ENCODE measurements around the gene SLC4A3.

Gene SLC4A3

GRCh38 chr2:219612577-219613286, 14.7 kb upstream of the SLC4A3 start:
- no peak for DNase-seq

- DNase-seq = no peak
Measured at GRCh38 chr2:219613461-219614070, 13.9 kb upstream of the SLC4A3 start.

GRCh38 chr2:219614076-219614860, 13.2 kb upstream of the SLC4A3 start:
- no peak for DNase-seq

- DNase-seq = no peak
Measured at GRCh38 chr2:219615036-219615435, 12.4 kb upstream of the SLC4A3 start.

- no peak for DNase-seq
Measured at GRCh38 chr2:219615894-219616293, 11.5 kb upstream of the SLC4A3 start.

- DNase-seq = no peak
Measured at GRCh38 chr2:219616550-219616949, 10.9 kb upstream of the SLC4A3 start.

GRCh38 chr2:219618733-219619122, 8.7 kb upstream of the SLC4A3 start:
- no peak for DNase-seq

- no peak for DNase-seq
Measured at GRCh38 chr2:219619235-219619634, 8.2 kb upstream of the SLC4A3 start.

GRCh38 chr2:219620546-219620945, 6.9 kb upstream of the SLC4A3 start:
- DNase-seq = no peak

- no peak for DNase-seq
Measured at GRCh38 chr2:219621935-219622334, 5.5 kb upstream of the SLC4A3 start.

GRCh38 chr2:219622472-219622871, 5.0 kb upstream of the SLC4A3 start:
- no peak for DNase-seq

- DNase-seq = no peak
Measured at GRCh38 chr2:219624565-219624964, 2.9 kb upstream of the SLC4A3 start.

GRCh38 chr2:219625179-219625578, 2.3 kb upstream of the SLC4A3 start:
- no peak for DNase-seq

GRCh38 chr2:219626540-219626939, 890 bp upstream of the SLC4A3 start:
- DNase-seq = no peak

- no peak for DNase-seq
Measured at GRCh38 chr2:219628235-219628985, 980 bp downstream of the SLC4A3 start.

- no peak for DNase-seq
Measured at GRCh38 chr2:219628986-219629901, 1.8 kb downstream of the SLC4A3 start.

GRCh38 chr2:219629976-219630695, 2.7 kb downstream of the SLC4A3 start:
- DNase-seq = no peak

- no peak for DNase-seq
Measured at GRCh38 chr2:219630770-219631405, 3.5 kb downstream of the SLC4A3 start.

- no peak for DNase-seq
Measured at GRCh38 chr2:219631406-219631891, 4.0 kb downstream of the SLC4A3 start.

- DNase-seq = no peak
Measured at GRCh38 chr2:219631904-219632759, 4.7 kb downstream of the SLC4A3 start.
